Mammary epithelial cell (primary cell): ENCODE data around the gene PTPRT.

Experiments used
- EZH2 ChIP-seq: IDR thresholded peaks from 2 replicates; pipeline ENCODE4 v1.6.1; 2012; ENCODE audit warnings: low read length, inconsistent platforms, borderline replicate concordance
- TF ChIP-seq, protein P1 (sequence below), 2 donors: IDR thresholded peaks in 1 of 2; conservative IDR thresholded peaks in 1 of 2; 2 replicates each; pipeline ENCODE4 v1.5.1; 2011 to 2012; ENCODE audit warnings: inconsistent platforms in 2 of 2, low read length in 2 of 2, mild to moderate bottlenecking in 2 of 2, control low read depth in 1 of 2, low read depth in 1 of 2; ENCODE audit not compliant: insufficient read depth in 1 of 2; ENCODE audit errors: extremely low read depth in 1 of 2

DNA sequence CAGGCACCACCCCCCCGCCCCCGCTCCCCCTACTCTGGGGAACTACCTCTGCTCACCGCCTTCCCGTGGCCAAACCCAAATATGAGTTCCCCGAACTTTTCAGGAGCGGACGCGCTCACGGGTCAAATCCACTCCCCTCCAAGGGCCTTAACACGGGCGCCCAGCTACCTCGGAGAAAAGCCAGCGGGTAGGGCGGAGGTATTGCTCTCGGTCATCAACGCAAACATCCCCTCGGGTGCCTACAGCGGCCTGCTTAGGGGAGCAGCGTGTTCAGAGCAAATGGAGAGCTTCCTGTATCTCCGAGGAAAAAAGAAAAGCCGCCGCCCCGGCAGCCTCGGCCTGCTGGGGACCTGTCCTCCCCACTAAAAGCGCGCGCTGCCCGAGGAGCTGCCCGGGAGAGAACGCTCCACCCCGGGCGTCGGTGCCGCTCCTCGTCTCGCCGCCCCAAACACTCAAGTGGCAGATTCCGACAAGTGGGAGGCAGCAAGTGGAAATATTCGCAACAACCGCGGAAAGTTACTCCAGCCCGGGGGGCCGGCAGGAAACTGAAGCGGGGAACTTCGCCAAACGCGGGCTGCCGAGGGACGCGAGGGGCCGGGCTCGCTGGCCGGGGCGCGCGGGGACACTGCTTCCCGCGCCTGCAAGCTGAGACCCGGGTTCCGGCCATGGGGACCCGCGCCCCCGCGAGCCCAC, 699 bp downstream of the PTPRT start:
- no peak for TF ChIP-seq EZH2
- TF ChIP-seq, protein P1, sequence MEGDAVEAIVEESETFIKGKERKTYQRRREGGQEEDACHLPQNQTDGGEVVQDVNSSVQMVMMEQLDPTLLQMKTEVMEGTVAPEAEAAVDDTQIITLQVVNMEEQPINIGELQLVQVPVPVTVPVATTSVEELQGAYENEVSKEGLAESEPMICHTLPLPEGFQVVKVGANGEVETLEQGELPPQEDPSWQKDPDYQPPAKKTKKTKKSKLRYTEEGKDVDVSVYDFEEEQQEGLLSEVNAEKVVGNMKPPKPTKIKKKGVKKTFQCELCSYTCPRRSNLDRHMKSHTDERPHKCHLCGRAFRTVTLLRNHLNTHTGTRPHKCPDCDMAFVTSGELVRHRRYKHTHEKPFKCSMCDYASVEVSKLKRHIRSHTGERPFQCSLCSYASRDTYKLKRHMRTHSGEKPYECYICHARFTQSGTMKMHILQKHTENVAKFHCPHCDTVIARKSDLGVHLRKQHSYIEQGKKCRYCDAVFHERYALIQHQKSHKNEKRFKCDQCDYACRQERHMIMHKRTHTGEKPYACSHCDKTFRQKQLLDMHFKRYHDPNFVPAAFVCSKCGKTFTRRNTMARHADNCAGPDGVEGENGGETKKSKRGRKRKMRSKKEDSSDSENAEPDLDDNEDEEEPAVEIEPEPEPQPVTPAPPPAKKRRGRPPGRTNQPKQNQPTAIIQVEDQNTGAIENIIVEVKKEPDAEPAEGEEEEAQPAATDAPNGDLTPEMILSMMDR (conservative IDR thresholded peaks at IDR 0.05 in 1 of 2, IDR thresholded peaks at IDR 0.05 in 1 of 2; ENCODE audit: extremely low read depth in 1 of 2, insufficient read depth in 1 of 2, low read depth in 1 of 2, low read length in 2 of 2), result no peak
